ENCODE data around the gene DTNB. TPM values are rescaled to one million over a fixed set of nuclear protein-coding genes. Genes with fewer than 3 reads are reported as not detected.
A peak's percentile ranks its signal among the peaks of the same experiment; 100 is the strongest.

Gene DTNB
- total and polyA plus RNA-seq, 10 of the 15 experiments (the other 5 are each of a cell fraction or from before 2014, with no cell fraction given), result 4.5 to 30.6 (median 11.9) TPM

DNA sequence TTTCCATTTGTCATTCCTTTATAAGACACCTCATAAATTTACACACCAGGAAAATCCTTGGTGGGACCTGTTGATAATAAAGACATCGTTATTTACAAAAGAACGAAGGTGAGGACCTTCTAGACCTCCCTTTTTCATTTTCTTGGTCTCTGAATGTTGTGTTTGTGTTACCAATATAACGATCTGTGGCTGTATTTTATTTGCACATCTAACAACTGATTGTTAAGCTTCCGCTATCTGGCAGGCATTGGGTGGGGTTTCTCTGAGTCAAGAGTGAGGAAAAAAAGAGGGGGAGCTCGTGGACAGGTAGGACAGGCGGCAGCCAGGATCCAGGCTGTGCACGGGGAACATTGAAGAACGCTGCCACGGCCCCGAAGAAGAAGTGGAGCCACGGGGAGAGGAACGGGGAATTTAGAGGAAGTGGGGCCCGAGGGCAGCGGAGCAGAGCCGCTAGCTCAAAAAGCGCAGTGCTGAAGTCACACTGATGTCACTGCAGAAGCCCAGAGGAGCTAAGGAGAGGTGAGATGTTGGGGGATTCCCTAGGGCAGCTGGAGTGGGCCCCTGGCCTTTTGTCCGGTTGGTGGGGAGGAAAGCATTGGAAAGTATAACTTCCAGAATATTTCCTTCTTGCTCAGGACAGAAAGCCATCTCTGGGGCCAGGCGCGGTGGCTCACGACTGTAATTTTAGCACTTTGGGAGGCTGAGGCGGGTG, 310.8 kb downstream of the DTNB start (continued):
- TF ChIP-seq GATAD2B (conservative IDR thresholded peaks at IDR 0.05; ENCODE audit: low read depth) (0 out of 2 replicates have a peak, but pooled peaks have one; percentile 67), ETV6 (conservative IDR thresholded peaks at IDR 0.05 in 1 of 2, IDR thresholded peaks at IDR 0.05 in 1 of 2; ENCODE audit: borderline replicate concordance in 1 of 2, low read depth in 1 of 2) (peak in 1 of 2 experiments; percentile 58; a peak in 2 of 4 replicates), NFYA (IDR thresholded peaks at IDR 0.05; ENCODE audit: borderline replicate concordance, low read depth, low read length) (no peak), SMAD1 (IDR thresholded peaks at IDR 0.05; ENCODE audit: low read depth, partially characterized antibody) (peak; percentile 11), TBL1XR1 (IDR thresholded peaks at IDR 0.05; ENCODE audit: low read depth, low read length) (no peak), KDM1A (IDR thresholded peaks at IDR 0.05; ENCODE audit: borderline replicate concordance) (no peak), TCF12 (IDR thresholded peaks at IDR 0.05; ENCODE audit: low read depth, low read length) (peak; percentile 79), ZNF217 (IDR thresholded peaks at IDR 0.05) (peak; percentile 77; the same call in 1 of the 2 replicates), LARP7 (IDR thresholded peaks at IDR 0.05) (no peak; the same call in none of the 2 replicates), SMARCA5 (IDR thresholded peaks at IDR 0.05) (no peak; the same call in 1 of the 2 replicates), TCF3 (IDR thresholded peaks at IDR 0.05; ENCODE audit: borderline replicate concordance, insufficient read depth, low read depth, low read length) (no peak), MXI1 (IDR thresholded peaks at IDR 0.05; ENCODE audit: low read depth, low read length) (peak; percentile 76; the same call in 1 of the 2 replicates), POLR2AphosphoS5 (IDR thresholded peaks at IDR 0.05; ENCODE audit: low read length) (peak; percentile 73; the same call in 1 of the 2 replicates), FOS (IDR thresholded peaks at IDR 0.05; ENCODE audit: borderline replicate concordance, extremely low read depth, insufficient read length) (no peak), ZNF24 (IDR thresholded peaks at IDR 0.05) (no peak; the same call in 1 of the 2 replicates)
- TF ChIP-seq, protein P1, sequence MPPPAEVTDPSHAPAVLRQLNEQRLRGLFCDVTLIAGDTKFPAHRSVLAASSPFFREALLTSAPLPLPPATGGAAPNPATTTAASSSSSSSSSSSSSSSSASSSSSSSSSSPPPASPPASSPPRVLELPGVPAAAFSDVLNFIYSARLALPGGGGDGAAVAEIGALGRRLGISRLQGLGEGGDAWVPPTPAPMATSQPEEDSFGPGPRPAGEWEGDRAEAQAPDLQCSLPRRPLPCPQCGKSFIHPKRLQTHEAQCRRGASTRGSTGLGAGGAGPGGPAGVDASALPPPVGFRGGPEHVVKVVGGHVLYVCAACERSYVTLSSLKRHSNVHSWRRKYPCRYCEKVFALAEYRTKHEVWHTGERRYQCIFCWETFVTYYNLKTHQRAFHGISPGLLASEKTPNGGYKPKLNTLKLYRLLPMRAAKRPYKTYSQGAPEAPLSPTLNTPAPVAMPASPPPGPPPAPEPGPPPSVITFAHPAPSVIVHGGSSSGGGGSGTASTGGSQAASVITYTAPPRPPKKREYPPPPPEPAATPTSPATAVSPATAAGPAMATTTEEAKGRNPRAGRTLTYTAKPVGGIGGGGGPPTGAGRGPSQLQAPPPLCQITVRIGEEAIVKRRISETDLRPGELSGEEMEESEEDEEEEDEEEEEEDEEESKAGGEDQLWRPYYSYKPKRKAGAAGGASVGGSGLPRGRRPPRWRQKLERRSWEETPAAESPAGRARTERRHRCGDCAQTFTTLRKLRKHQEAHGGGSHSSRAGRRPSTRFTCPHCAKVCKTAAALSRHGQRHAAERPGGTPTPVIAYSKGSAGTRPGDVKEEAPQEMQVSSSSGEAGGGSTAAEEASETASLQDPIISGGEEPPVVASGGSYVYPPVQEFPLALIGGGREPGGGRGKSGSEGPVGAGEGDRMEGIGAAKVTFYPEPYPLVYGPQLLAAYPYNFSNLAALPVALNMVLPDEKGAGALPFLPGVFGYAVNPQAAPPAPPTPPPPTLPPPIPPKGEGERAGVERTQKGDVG (CRISPR knock-in tag; IDR thresholded peaks at IDR 0.05), result 0 out of 2 replicates have a peak, but pooled peaks have one; percentile 5
- TF ChIP-seq, protein P2, sequence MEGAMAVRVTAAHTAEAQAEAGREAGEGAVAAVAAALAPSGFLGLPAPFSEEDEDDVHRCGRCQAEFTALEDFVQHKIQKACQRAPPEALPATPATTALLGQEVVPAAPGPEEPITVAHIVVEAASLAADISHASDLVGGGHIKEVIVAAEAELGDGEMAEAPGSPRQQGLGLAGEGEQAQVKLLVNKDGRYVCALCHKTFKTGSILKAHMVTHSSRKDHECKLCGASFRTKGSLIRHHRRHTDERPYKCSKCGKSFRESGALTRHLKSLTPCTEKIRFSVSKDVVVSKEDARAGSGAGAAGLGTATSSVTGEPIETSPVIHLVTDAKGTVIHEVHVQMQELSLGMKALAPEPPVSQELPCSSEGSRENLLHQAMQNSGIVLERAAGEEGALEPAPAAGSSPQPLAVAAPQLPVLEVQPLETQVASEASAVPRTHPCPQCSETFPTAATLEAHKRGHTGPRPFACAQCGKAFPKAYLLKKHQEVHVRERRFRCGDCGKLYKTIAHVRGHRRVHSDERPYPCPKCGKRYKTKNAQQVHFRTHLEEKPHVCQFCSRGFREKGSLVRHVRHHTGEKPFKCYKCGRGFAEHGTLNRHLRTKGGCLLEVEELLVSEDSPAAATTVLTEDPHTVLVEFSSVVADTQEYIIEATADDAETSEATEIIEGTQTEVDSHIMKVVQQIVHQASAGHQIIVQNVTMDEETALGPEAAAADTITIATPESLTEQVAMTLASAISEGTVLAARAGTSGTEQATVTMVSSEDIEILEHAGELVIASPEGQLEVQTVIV (IDR thresholded peaks at IDR 0.05; ENCODE audit: borderline replicate concordance, partially characterized antibody), result no peak
- TF ChIP-seq, protein P3, sequence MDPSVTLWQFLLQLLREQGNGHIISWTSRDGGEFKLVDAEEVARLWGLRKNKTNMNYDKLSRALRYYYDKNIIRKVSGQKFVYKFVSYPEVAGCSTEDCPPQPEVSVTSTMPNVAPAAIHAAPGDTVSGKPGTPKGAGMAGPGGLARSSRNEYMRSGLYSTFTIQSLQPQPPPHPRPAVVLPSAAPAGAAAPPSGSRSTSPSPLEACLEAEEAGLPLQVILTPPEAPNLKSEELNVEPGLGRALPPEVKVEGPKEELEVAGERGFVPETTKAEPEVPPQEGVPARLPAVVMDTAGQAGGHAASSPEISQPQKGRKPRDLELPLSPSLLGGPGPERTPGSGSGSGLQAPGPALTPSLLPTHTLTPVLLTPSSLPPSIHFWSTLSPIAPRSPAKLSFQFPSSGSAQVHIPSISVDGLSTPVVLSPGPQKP (IDR thresholded peaks at IDR 0.05; ENCODE audit: low read depth, low read length), result peak; percentile 58; the same call in 1 of the 2 replicates
- TF ChIP-seq, protein P4, sequence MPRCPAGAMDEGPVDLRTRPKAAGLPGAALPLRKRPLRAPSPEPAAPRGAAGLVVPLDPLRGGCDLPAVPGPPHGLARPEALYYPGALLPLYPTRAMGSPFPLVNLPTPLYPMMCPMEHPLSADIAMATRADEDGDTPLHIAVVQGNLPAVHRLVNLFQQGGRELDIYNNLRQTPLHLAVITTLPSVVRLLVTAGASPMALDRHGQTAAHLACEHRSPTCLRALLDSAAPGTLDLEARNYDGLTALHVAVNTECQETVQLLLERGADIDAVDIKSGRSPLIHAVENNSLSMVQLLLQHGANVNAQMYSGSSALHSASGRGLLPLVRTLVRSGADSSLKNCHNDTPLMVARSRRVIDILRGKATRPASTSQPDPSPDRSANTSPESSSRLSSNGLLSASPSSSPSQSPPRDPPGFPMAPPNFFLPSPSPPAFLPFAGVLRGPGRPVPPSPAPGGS (IDR thresholded peaks at IDR 0.05; ENCODE audit: borderline replicate concordance, insufficient read depth, low read depth, low read length, poor library complexity, severe bottlenecking), result peak; percentile 78

Measured in GM12878 (cell line).